PC-3 (cell line): ENCODE results near the gene RAB7A. TPM values are rescaled to one million over a fixed set of nuclear protein-coding genes. Genes with fewer than 3 reads are reported as not detected.
A peak's percentile ranks its signal among the peaks of the same experiment; 100 is the strongest.

Experiments used
- ATAC-seq: fragments of 200-7000 bp; cut with Tn5 transposase; 2 replicates; pipeline ENCODE4 v1.9.1; 2020; ENCODE audit warnings: mild to moderate bottlenecking, moderate library complexity
- BruUV-seq: library from RNA; stranded (reverse); fragments of 400-500 nt; replicated peaks from 2 replicates; lab custom pipeline; 2021; lab: Mats Ljungman, UMichigan
- CTCF ChIA-PET: fragments of 300-600 bp; sonication (Branson Sonifier 250); formaldehyde crosslinking; loops from one replicate; lab custom pipeline; 2022; ENCODE audit warnings: antibody characterized with exemption; lab: Charles Lee
- POLR2A ChIA-PET: fragments of 300-600 bp; sonication (Branson Sonifier 250); formaldehyde crosslinking; loops from one replicate; lab custom pipeline; 2022; ENCODE audit warnings: antibody characterized with exemption; ENCODE audit not compliant: unreplicated experiment; lab: Charles Lee
- DNase-seq: peaks from one replicate; pipeline ENCODE4 v3.0.0-alpha.2; 2015
- H2AFZ ChIP-seq: fragments of 300-600 bp; sonication (generic); 2 replicates; pipeline ENCODE4 v1.6.0; 2016; ENCODE audit warnings: antibody characterized with exemption, low read length
- H3F3A ChIP-seq: fragments of 300-600 bp; sonication (generic); one replicate; pipeline ENCODE4 v1.6.0; 2017; ENCODE audit warnings: antibody characterized with exemption, low read length, control low read depth, mild to moderate bottlenecking; ENCODE audit not compliant: unreplicated experiment
- H3K27ac ChIP-seq: fragments of 300-600 bp; sonication (generic); 2 replicates; pipeline ENCODE4 v1.5.1; 2016; ENCODE audit warnings: mild to moderate bottlenecking, low read length
- H3K27me3 ChIP-seq: fragments of 300-600 bp; sonication (generic); 2 replicates; pipeline ENCODE4 v1.6.1; 2016; ENCODE audit warnings: low read length, mixed read lengths
- H3K36me3 ChIP-seq: fragments of 300-600 bp; sonication (generic); 2 replicates; pipeline ENCODE4 v1.6.1; 2016; ENCODE audit warnings: low read depth, mixed run types, low read length, mixed read lengths
- H3K4me1 ChIP-seq: fragments of 300-600 bp; sonication (generic); 2 replicates; pipeline ENCODE4 v1.5.1; 2016; ENCODE audit warnings: low read length; ENCODE audit not compliant: insufficient read depth
- H3K4me2 ChIP-seq: fragments of 300-600 bp; sonication (generic); 2 replicates; pipeline ENCODE4 v1.6.0; 2016; ENCODE audit warnings: low read length
- H3K4me3 ChIP-seq: fragments of 300-600 bp; sonication (generic); 2 replicates; pipeline ENCODE4 v1.5.1; 2016; ENCODE audit warnings: mild to moderate bottlenecking, low read length, mixed read lengths
- H3K79me2 ChIP-seq: fragments of 300-600 bp; sonication (generic); 2 replicates; pipeline ENCODE4 v1.6.1; 2017; ENCODE audit warnings: low read length, mixed read lengths
- H3K9ac ChIP-seq: fragments of 300-600 bp; sonication (generic); 2 replicates; pipeline ENCODE4 v1.6.0; 2016; ENCODE audit warnings: mild to moderate bottlenecking, low read length
- H3K9me2 ChIP-seq: fragments of 300-600 bp; sonication (generic); replicated peaks from 2 replicates; pipeline ENCODE4 v1.6.1; 2016; ENCODE audit warnings: mixed run types, low read length, mixed read lengths
- H3K9me3 ChIP-seq: fragments of 300-600 bp; sonication (generic); 2 replicates; pipeline ENCODE4 v1.6.1; 2016; ENCODE audit warnings: low read length, mixed read lengths
- H4K20me1 ChIP-seq: fragments of 300-600 bp; sonication (generic); 2 replicates; pipeline ENCODE4 v1.6.1; 2016; ENCODE audit warnings: low read length, mixed read lengths
- EZH2 ChIP-seq: fragments of 300-600 bp; sonication (generic); IDR thresholded peaks from one replicate; pipeline ENCODE4 v1.6.1; 2017; ENCODE audit warnings: antibody characterized with exemption, mild to moderate bottlenecking, low read length; ENCODE audit not compliant: unreplicated experiment
- EZH2phosphoT487 ChIP-seq: fragments of 300-600 bp; sonication (generic); IDR thresholded peaks from 2 replicates; pipeline ENCODE4 v1.6.1; 2018; ENCODE audit warnings: mild to moderate bottlenecking, antibody characterized with exemption, low read length, borderline replicate concordance
- intact Hi-C: fragments of 100-400 bp; cut with micrococcal nuclease; formaldehyde crosslinking; loops from 2 replicates; pipeline ENCODE4 v1.9.0; 2023
- total RNA-seq: library from RNA; depleted of rRNA; stranded (reverse); fragments of >200 nt; gene quantifications from 2 replicates; pipeline ENCODE4 v1.2.3, GENCODE V29; 2014
- TF ChIP-seq, protein P1 (sequence below): fragments of 300-600 bp; sonication (generic); conservative IDR thresholded peaks from 2 replicates; pipeline ENCODE4 v1.5.1; 2017; ENCODE audit warnings: antibody characterized with exemption, low read depth, mild to moderate bottlenecking, low read length

RAB7A gene
- total RNA-seq, 1 experiment from 2014 or later: 48.0 TPM

- TF ChIP-seq EZH2phosphoT487 (no peak), EZH2 (no peak)
- TF ChIP-seq, protein P1, sequence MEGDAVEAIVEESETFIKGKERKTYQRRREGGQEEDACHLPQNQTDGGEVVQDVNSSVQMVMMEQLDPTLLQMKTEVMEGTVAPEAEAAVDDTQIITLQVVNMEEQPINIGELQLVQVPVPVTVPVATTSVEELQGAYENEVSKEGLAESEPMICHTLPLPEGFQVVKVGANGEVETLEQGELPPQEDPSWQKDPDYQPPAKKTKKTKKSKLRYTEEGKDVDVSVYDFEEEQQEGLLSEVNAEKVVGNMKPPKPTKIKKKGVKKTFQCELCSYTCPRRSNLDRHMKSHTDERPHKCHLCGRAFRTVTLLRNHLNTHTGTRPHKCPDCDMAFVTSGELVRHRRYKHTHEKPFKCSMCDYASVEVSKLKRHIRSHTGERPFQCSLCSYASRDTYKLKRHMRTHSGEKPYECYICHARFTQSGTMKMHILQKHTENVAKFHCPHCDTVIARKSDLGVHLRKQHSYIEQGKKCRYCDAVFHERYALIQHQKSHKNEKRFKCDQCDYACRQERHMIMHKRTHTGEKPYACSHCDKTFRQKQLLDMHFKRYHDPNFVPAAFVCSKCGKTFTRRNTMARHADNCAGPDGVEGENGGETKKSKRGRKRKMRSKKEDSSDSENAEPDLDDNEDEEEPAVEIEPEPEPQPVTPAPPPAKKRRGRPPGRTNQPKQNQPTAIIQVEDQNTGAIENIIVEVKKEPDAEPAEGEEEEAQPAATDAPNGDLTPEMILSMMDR: no peak
- Histone ChIP-seq H3K79me2 (no peaks in the 10 kb centered on the region), H3K9me2 (no peaks in the 10 kb centered on the region), H3F3A (no peaks in the 10 kb centered on the region), H3K9ac (no peak overlapping the region), H3K36me3 (no peaks in the 10 kb centered on the region), H3K4me2 (no peak overlapping the region), H3K4me3 (no peak overlapping the region), H3K27me3 (no peaks in the 10 kb centered on the region), H3K4me1 (peaks cover 20% of the 10 kb centered on the region), H3K27ac (no peak overlapping the region), H4K20me1 (no peaks in the 10 kb centered on the region), H3K9me3 (no peaks in the 10 kb centered on the region), H2AFZ (no peak overlapping the region)
- no peak for ATAC-seq
- CTCF ChIA-PET: no interaction called here
- no TSS peak for BruUV-seq
- intact Hi-C loops: no loop called here
- POLR2A ChIA-PET: no interaction called here
- no peak for DNase-seq
Observed at GRCh38 chr3:128707928-128708494, 18.0 kb upstream of the RAB7A start.

DNA sequence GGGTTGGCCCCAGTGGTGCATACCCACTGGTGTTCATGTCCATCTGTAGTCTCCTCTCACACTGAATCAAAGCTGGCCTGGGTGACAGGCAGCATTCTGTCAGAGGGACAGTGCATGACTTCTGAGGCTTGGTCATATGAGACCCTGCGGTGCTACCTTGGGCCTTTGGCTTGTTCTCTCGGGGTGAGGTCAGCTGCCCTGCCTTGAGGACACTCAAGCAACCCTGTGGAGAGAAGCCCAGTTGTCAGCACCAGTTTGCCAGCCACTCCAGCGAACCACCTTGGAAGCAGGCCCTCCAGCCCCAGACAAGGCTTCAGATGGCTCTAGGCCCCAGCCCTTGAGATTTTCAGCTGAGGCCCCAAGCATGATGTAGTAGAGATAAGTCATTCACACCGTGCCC lies 16.9 kb upstream of the RAB7A start:
- no TSS peak for BruUV-seq
- intact Hi-C loops: no loop called here

More for the DNA sequence above, 16.9 kb upstream of the RAB7A start:
- no peaks in the 10 kb centered on the region for H4K20me1 ChIP-seq
- peaks cover 20% of the 10 kb centered on the region for H3K4me1 ChIP-seq
- H3K4me3 ChIP-seq: no peak overlapping the region
- DNase-seq (no peak), ATAC-seq (no peak)
- H3F3A ChIP-seq: no peaks in the 10 kb centered on the region
- H3K36me3 ChIP-seq: no peaks in the 10 kb centered on the region
- H3K9ac ChIP-seq: no peak overlapping the region
- H2AFZ ChIP-seq: no peak overlapping the region
- ChIA-PET CTCF (no interaction called here), POLR2A (no interaction called here)
- no peaks in the 10 kb centered on the region for H3K27me3 ChIP-seq
- peak overlapping the region; percentile 51 for H3K27ac ChIP-seq
- H3K9me3 ChIP-seq: no peaks in the 10 kb centered on the region
- H3K4me2 ChIP-seq: peak overlapping the region; percentile 46
- TF ChIP-seq, protein P1: no peak
- TF ChIP-seq EZH2phosphoT487: no peak
- TF ChIP-seq EZH2: no peak
- no peaks in the 10 kb centered on the region for H3K79me2 ChIP-seq
- no peaks in the 10 kb centered on the region for H3K9me2 ChIP-seq
